ENCODE measurements around the gene HMX1. TPM values are rescaled to one million over a fixed set of nuclear protein-coding genes. Genes with fewer than 3 reads are reported as not detected.

Gene HMX1
- polyA plus RNA-seq, 3 donors: not detected

- no peak for DNase-seq (ENCODE audit: low read depth in 3 of 3, low spot score in 2 of 3)
Measured at GRCh38 chr4:8821151-8821950, 50.3 kb downstream of the HMX1 start.

- DNase-seq (ENCODE audit: low read depth in 3 of 3, low spot score in 2 of 3): no peak
Measured at GRCh38 chr4:8820178-8821102, 51.2 kb downstream of the HMX1 start.

- DNase-seq (ENCODE audit: low read depth in 3 of 3, low spot score in 2 of 3): no peak
Measured at GRCh38 chr4:8819473-8820177, 52.0 kb downstream of the HMX1 start.

- no peak for DNase-seq (ENCODE audit: low read depth in 3 of 3, low spot score in 2 of 3)
Measured at GRCh38 chr4:8819019-8819418, 52.6 kb downstream of the HMX1 start.

GRCh38 chr4:8818063-8818881 is 53.4 kb downstream of the HMX1 start:
- no peak for DNase-seq (ENCODE audit: low read depth in 3 of 3, low spot score in 2 of 3)

GRCh38 chr4:8817813-8818062 is 53.9 kb downstream of the HMX1 start:
- DNase-seq (ENCODE audit: low read depth in 3 of 3, low spot score in 2 of 3): no peak

GRCh38 chr4:8817096-8817812 is 54.4 kb downstream of the HMX1 start:
- no peak for DNase-seq (ENCODE audit: low read depth in 3 of 3, low spot score in 2 of 3)

Data from right renal cortex interstitium (tissue), 3 donors.